B cell (primary cell): Measurements from ENCODE around the gene MYO1E. TPM values are rescaled to one million over a fixed set of nuclear protein-coding genes. Genes with fewer than 3 reads are reported as not detected.

Experiments
- ATAC-seq: fragments of 200-7000 bp; cut with Tn5 transposase; one replicate; pipeline ENCODE4 v1.10.0; 2021; ENCODE audit warnings: low read depth, mild to moderate bottlenecking, moderate number of reproducible peaks, moderate library complexity
- CTCF ChIA-PET: fragments of 350-600 bp; sonication (Branson Sonifier 250); formaldehyde crosslinking; loops from one replicate; lab custom pipeline; 2021; ENCODE audit warnings: antibody characterized with exemption, inconsistent platforms; lab: Charles Lee
- POLR2A ChIA-PET: fragments of 350-600 bp; sonication (Branson Sonifier 250); formaldehyde crosslinking; loops from one replicate; lab custom pipeline; 2021; ENCODE audit warnings: antibody characterized with exemption; lab: Charles Lee
- DNase-seq: peaks from one replicate; pipeline ENCODE4 v3.0.0; 2013
- H2AFZ ChIP-seq: 2 replicates; pipeline ENCODE4 v1.6.1; 2012; ENCODE audit warnings: mild to moderate bottlenecking, low read depth, low read length; ENCODE audit not compliant: insufficient read depth, poor library complexity, severe bottlenecking
- H3K27ac ChIP-seq, 2 donors: 1 replicate in 1 of 2; 2 replicates in 1 of 2; pipeline ENCODE4 v1.5.1; 2012 to 2013; ENCODE audit warnings: low read length in 2 of 2, mild to moderate bottlenecking in 2 of 2, moderate library complexity in 1 of 2
- H3K27me3 ChIP-seq, 4 experiments: fragments of 200-600 bp in 1 of 4; sonication (generic) in 1 of 4; replicated peaks in 1 of 4; 1 replicate in 2 of 4; 2 replicates in 2 of 4; pipeline versions ENCODE4 v1.6.1 to v1.7.0; 2013 to 2016; ENCODE audit warnings: low read length in 3 of 4, mild to moderate bottlenecking in 2 of 4, mixed read lengths in 1 of 4, moderate library complexity in 1 of 4; ENCODE audit not compliant: insufficient read depth in 4 of 4, control insufficient read depth in 3 of 4; ENCODE audit errors: control extremely low read depth in 1 of 4
- H3K36me3 ChIP-seq, 2 experiments: replicated peaks in 1 of 2; 1 replicate in 1 of 2; 2 replicates in 1 of 2; pipeline versions ENCODE4 v1.6.1 to v1.7.1; 2013; ENCODE audit warnings: low read length in 1 of 2; ENCODE audit not compliant: insufficient read depth in 2 of 2, control insufficient read depth in 1 of 2; ENCODE audit errors: control extremely low read depth in 1 of 2, extremely low read depth in 1 of 2
- H3K4me1 ChIP-seq, 2 donors: fragments of 200-600 bp in 1 of 2; sonication (generic) in 1 of 2; 1 replicate in 1 of 2; 2 replicates in 1 of 2; pipeline versions ENCODE4 v1.5.1 to v1.6.1; 2013 to 2017; ENCODE audit warnings: low read length in 2 of 2; ENCODE audit not compliant: control insufficient read depth in 2 of 2, insufficient read depth in 2 of 2
- H3K4me2 ChIP-seq: replicated peaks from 2 replicates; pipeline ENCODE3; 2012; ENCODE audit warnings: mild to moderate bottlenecking, low read depth, low read length; ENCODE audit not compliant: poor library complexity, severe bottlenecking
- H3K4me3 ChIP-seq, 5 experiments: fragments of 200-600 bp in 1 of 5; sonication (generic) in 1 of 5; 1 replicate in 3 of 5; 2 replicates in 2 of 5; pipeline versions ENCODE4 v1.5.1 to v1.7.0; 2011 to 2016; ENCODE audit warnings: low read length in 4 of 5, mild to moderate bottlenecking in 4 of 5, low read depth in 2 of 5, control low read depth in 1 of 5, moderate library complexity in 1 of 5; ENCODE audit not compliant: insufficient read depth in 1 of 5; ENCODE audit errors: control extremely low read depth in 1 of 5, extremely low read depth in 1 of 5
- H3K79me2 ChIP-seq: fragments of 200-600 bp; sonication (generic); one replicate; pipeline ENCODE4 v1.6.0; 2016; ENCODE audit warnings: low read length; ENCODE audit not compliant: control insufficient read depth, insufficient read depth
- H3K9ac ChIP-seq: fragments of 200-600 bp; sonication (generic); 2 replicates; pipeline ENCODE4 v1.6.1; 2017; ENCODE audit warnings: mild to moderate bottlenecking, low read length, moderate library complexity
- H3K9me3 ChIP-seq, 3 donors: one replicate each; pipeline versions ENCODE4 v1.6.1 to v1.7.1; 2013; ENCODE audit warnings: low read length in 2 of 3; ENCODE audit not compliant: control insufficient read depth in 2 of 3, insufficient read depth in 1 of 3; ENCODE audit errors: control extremely low read depth in 1 of 3
- H4K20me1 ChIP-seq: 2 replicates; pipeline ENCODE4 v1.6.0; 2012; ENCODE audit warnings: mild to moderate bottlenecking, low read length; ENCODE audit not compliant: insufficient read depth, control insufficient read depth, poor library complexity, severe bottlenecking
- H3K27ac Mint-ChIP-seq: one replicate; pipeline ENCODE4 v1.8.0; 2021; ENCODE audit warnings: mixed read lengths
- H3K27me3 Mint-ChIP-seq: one replicate; pipeline ENCODE4 v1.8.0; 2021; ENCODE audit warnings: mixed read lengths
- H3K4me1 Mint-ChIP-seq: one replicate; pipeline ENCODE4 v1.8.0; 2021; ENCODE audit warnings: mixed read lengths
- H3K4me3 Mint-ChIP-seq: one replicate; pipeline ENCODE4 v1.8.0; 2021; ENCODE audit warnings: mixed read lengths
- H3K9me3 Mint-ChIP-seq: one replicate; pipeline ENCODE4 v1.8.0; 2022; ENCODE audit warnings: mixed read lengths; ENCODE audit not compliant: insufficient read depth
- EZH2 ChIP-seq: IDR thresholded peaks from 2 replicates; pipeline ENCODE4 v1.6.1; 2012; ENCODE audit warnings: borderline replicate concordance, low read depth, mild to moderate bottlenecking, moderate library complexity, low read length; ENCODE audit not compliant: insufficient read depth, poor library complexity, severe bottlenecking
- WGBS: methylation state at CpG from one replicate; pipeline ENCODE4 v1.1.5; 2013; ENCODE audit warnings: missing lambda C conversion rate; ENCODE audit not compliant: insufficient coverage; 5-methylcytosine and 5-hydroxymethylcytosine counted together
- intact Hi-C: fragments of 100-400 bp; cut with micrococcal nuclease; formaldehyde crosslinking; loops from one replicate; pipeline ENCODE4 v1.10.0; 2022
- polyA plus RNA-seq: library from polyadenylated mRNA; depleted of rRNA; stranded (reverse); fragments of >200 nt; gene quantifications from 2 replicates; pipeline ENCODE4 v1.2.3, GENCODE V29; 2012
- total RNA-seq, 2 donors: library from RNA; stranded (reverse); fragments of 120-200 nt in 1 of 2; gene quantifications; 1 replicate in 1 of 2; 2 replicates in 1 of 2; pipeline versions ENCODE4 v1.2.3 to v1.2.4, GENCODE V29; 2013 to 2022
- TF ChIP-seq, protein P1 (sequence below): fragments of 200-600 bp; IDR thresholded peaks from one replicate; pipeline ENCODE4 v1.8.0; 2022; ENCODE audit warnings: antibody characterized with exemption, mild to moderate bottlenecking

Gene MYO1E
- total and polyA plus RNA-seq, 2 donors (not counting 1 experiment from before 2014, with no cell fraction given) = 11.9 to 100.0 TPM

- no peak overlapping the region for H3K4me2 ChIP-seq
- H3K27ac Mint-ChIP-seq = peak overlapping the region; percentile 61
- no peak for ATAC-seq
- peaks cover 41 to 47% of the 10 kb centered on the region in 2 donors for H3K4me1 ChIP-seq
- H3K4me3 Mint-ChIP-seq = peak overlapping the region; percentile 27
- no peak overlapping the region for H2AFZ ChIP-seq
- H3K36me3 ChIP-seq = no peaks in the 10 kb centered on the region
- TF ChIP-seq, protein P1, sequence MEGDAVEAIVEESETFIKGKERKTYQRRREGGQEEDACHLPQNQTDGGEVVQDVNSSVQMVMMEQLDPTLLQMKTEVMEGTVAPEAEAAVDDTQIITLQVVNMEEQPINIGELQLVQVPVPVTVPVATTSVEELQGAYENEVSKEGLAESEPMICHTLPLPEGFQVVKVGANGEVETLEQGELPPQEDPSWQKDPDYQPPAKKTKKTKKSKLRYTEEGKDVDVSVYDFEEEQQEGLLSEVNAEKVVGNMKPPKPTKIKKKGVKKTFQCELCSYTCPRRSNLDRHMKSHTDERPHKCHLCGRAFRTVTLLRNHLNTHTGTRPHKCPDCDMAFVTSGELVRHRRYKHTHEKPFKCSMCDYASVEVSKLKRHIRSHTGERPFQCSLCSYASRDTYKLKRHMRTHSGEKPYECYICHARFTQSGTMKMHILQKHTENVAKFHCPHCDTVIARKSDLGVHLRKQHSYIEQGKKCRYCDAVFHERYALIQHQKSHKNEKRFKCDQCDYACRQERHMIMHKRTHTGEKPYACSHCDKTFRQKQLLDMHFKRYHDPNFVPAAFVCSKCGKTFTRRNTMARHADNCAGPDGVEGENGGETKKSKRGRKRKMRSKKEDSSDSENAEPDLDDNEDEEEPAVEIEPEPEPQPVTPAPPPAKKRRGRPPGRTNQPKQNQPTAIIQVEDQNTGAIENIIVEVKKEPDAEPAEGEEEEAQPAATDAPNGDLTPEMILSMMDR = no peak
- no peak for TF ChIP-seq EZH2
- DNase-seq = no peak
- no peak overlapping the region for H3K4me3 ChIP-seq
- intact Hi-C loops = loop anchor here (5.0 to 10.0 kb wide), 3 partner anchors 50 to 217 kb away; no protein-coding TSS in a partner anchor
- ChIA-PET POLR2A (interaction anchor here (0.6 kb wide), 1 partner anchor 128 kb away, joined by 8 read pairs; no protein-coding TSS in a partner anchor), CTCF (interaction anchor here (2.2 kb wide), 1 partner anchor 10 kb away, joined by 7 read pairs; no protein-coding TSS in a partner anchor)
- H3K27me3 ChIP-seq = no peaks in the 10 kb centered on the region
- WGBS = 91% methylated on average over 6 of the region's 6 CpGs
- H3K9ac ChIP-seq = no peak overlapping the region
- H3K79me2 ChIP-seq = peaks cover 87% of the 10 kb centered on the region
- peaks cover 64% of the 10 kb centered on the region for H3K4me1 Mint-ChIP-seq
- H3K9me3 ChIP-seq = no peaks in the 10 kb centered on the region
- H3K27ac ChIP-seq = no peak overlapping the region
- H3K27me3 Mint-ChIP-seq = no peaks in the 10 kb centered on the region
- peaks cover 7% of the 10 kb centered on the region for H4K20me1 ChIP-seq
- H3K9me3 Mint-ChIP-seq = no peaks in the 10 kb centered on the region
Measured at GRCh38 chr15:59304807-59305206, 67.9 kb downstream of the MYO1E start.

DNA sequence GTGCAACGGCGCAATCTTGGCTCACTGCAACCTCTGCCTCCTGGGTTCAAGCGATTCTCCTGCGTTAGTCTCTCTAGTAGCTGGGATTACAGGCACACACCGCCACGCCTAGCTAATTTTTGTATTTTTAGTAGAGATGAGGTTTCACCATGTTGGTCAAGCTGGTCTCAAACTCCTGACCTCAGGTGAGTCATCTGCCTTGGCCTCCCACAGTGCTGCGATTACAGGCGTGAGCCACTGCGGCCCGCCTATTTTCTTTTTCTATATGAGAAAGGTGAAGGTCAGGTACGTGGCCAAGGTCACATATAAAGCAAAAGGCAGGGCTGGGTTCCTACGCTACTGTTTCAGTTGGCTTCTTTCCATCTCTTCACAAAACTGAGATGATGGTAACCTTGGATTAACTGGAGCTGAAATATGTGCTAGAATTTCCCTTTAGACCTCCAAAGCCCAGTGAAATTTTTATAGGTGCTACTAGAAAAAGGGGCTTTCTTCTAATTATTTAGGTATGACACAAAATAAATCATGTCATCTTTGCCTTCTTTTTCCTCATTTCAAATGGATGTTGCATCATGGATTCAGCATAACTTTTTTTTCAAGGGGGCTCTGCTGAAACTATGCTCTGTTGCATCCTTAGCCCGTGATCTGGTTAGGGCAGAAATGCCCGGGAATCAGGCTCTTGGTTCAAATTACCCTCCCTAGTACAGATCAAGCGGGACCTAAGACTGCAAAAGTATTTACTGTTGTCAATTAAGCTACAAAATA lies 68.5 kb downstream of the MYO1E start:
- H3K4me1 ChIP-seq = peaks cover 45 to 52% of the 10 kb centered on the region in 2 donors
- H3K36me3 ChIP-seq = no peaks in the 10 kb centered on the region
- no peak for ATAC-seq
- POLR2A ChIA-PET = interaction anchor here (0.6 kb wide), 1 partner anchor 128 kb away, joined by 8 read pairs; no protein-coding TSS in a partner anchor
- H3K9me3 ChIP-seq = no peaks in the 10 kb centered on the region
- Mint-ChIP-seq H3K27me3 (no peaks in the 10 kb centered on the region), H3K27ac (no peak overlapping the region), H3K4me1 (peaks cover 65% of the 10 kb centered on the region), H3K4me3 (peak overlapping the region; percentile 39), H3K9me3 (no peaks in the 10 kb centered on the region)
- TF ChIP-seq, protein P1 = no peak
- no peak for TF ChIP-seq EZH2
- H2AFZ ChIP-seq = no peak overlapping the region
- WGBS = 70% methylated on average over 8 of the region's 15 CpGs
- H3K27me3 ChIP-seq = no peaks in the 10 kb centered on the region
- CTCF ChIA-PET = interaction anchor here (1.6 to 2.2 kb wide), 2 partner anchors 11 to 12 kb away, joined by 3 to 7 read pairs; no protein-coding TSS in a partner anchor
- H4K20me1 ChIP-seq = peaks cover 7% of the 10 kb centered on the region
- intact Hi-C loops = loop anchor here (5.0 to 10.0 kb wide), 3 partner anchors 51 to 218 kb away; no protein-coding TSS in a partner anchor
- peaks cover 81% of the 10 kb centered on the region for H3K79me2 ChIP-seq
- DNase-seq = no peak
- H3K9ac ChIP-seq = no peak overlapping the region
- peak overlapping the region; percentile 29 for H3K4me2 ChIP-seq
- H3K4me3 ChIP-seq = no peak overlapping the region
- no peak overlapping the region for H3K27ac ChIP-seq
